Stimulated activated CD4-positive, alpha-beta T cell treated with anti-CD3 and anti-CD28 coated beads, Interleukin-2, amount 100 ng/mL, for 4 hours (primary cell): ENCODE data around the gene SEMA4D.

Experiments used
- DNase-seq: peaks from one replicate; pipeline ENCODE4 v3.0.0-alpha.2; 2020; ENCODE audit warnings: low read depth

Gene SEMA4D

DNA sequence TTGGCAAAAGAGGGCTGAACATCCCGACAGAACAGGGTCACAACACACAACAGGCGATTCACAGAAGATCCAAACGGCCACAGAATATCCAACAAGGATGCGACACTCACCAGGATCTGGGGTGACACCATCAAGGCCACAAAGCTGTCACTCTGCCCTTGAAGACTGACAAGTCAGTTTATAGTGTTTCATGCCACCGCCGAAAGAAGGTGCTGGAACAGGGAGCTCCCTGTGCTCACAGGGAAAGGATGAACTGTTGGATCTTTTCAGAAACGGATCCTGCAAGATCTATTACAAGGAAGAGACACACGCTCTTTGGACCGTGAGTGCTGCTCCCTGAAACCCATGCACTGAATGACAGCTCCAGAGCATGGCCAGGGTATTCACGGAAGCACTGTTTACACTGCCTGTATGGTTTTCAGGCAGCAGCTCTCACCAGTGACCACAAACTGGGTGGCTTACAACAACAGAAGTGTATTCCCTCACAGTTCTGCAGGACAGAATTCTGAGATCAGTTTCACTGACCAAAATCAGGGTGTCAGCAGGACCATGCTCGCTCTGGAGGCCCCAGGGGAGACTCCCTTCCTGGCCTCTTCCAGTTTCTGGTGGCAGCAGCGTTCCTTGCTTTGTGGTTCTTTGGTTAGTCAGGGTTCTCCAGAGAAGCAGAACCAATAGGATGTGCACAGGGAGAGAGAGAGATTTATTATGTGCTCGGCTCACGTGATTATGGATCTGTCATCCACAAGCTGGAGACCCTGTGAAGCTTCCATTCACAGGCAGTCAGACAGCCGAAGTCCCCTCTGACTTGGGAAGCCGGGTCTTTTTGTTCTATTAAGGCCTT, 52.8 kb downstream of the SEMA4D start:
- DNase-seq = no peak

DNA sequence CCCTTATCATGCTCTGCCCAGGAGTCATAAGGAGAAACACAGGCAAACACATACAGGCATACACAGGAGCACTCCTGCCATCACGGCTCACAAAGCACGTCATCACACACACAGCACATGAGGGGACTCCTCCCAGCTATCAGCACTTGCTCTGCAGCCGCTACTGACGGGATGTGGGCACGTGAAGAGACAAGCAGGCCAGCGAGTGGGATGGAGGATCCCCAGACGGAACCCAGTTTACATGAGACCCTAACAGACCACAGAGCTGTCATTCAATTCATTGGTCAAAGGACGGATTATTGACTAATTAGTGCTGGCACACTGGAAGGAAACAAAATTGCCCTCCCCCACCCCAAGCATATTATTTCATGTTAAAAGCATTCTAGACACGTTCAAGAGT, 53.6 kb downstream of the SEMA4D start:
- no peak for DNase-seq

GRCh38 chr9:89442981-89443814, 54.7 kb downstream of the SEMA4D start:
- no peak for DNase-seq

DNA sequence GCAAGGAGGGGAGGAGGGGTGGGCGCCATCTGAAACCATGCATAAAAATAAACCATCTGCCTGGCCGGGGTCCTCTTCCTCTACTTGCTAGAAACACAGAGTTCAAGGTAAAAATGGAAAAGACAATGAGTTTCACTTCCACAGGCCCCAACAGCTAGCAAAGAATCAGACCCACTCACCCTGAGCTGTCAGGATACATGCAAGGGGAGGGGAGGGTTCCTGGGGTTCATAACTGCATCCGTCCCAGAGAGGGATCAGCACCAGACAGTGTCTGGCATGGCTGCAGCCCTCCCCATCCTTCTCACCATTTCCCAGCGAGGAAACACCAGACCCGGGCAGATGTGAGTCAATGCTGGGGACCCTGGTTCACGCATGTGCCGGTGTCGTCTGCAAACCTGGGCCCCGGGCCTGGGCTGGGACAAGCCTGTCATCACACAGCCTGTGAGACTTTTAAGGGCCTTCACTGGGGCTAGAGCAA, 55.4 kb downstream of the SEMA4D start:
- no peak for DNase-seq

- no peak for DNase-seq
Measured at GRCh38 chr9:89441986-89442385, 55.9 kb downstream of the SEMA4D start.

DNA sequence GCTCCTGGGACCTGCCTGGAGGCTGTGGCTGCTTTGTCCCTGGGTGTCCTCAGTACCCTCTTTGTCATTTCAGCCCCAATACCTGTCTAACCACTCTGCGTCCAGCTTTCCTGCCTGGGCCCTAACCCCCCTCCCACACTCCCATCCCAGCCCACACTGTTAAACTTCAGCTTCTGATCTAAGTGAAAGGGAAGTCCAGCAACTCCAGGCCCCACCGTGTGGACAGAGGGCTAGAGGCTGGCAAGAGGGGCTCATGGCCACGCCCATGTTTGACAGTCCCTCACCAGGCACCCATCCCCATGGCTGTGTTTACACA, 56.3 kb downstream of the SEMA4D start:
- DNase-seq = no peak

DNA sequence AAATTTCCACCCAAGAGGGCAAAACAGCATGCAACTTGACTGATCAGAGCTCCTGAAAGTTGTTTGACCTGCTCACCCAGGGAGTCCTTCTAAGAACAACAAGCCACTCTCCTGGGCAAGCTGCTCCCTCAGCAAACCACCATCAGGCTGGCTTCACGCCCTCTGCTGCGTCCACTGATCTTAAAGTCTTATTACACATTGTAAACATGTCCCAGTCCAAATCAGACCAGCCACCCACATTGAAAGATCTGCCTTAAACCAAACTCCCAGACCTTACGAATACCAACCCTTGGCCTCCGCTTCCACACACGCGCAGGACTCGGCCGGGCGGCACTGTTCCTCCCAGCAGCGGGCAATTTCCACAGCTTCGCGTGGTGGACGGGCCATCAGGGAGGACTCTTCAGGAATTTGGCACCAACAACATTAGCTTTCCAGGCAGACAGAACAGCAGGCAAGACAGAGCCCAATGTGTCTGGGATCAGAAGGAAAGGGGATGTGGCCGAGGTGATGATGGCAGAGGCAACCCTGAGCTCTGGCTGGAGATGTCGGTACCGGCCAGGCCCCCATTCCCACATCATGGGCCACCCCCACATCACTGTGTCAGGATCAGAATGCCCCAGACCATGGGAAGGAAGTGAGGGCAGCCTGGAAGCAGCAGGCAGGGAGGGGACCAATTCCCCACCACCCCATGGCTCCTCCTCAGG, 56.8 kb downstream of the SEMA4D start:
- DNase-seq = no peak

GRCh38 chr9:89440548-89440947, 57.4 kb downstream of the SEMA4D start:
- DNase-seq = no peak

GRCh38 chr9:89440046-89440445, 57.9 kb downstream of the SEMA4D start:
- DNase-seq = no peak

GRCh38 chr9:89439571-89439970, 58.3 kb downstream of the SEMA4D start:
- DNase-seq = no peak

- no peak for DNase-seq
Measured at GRCh38 chr9:89438194-89438593, 59.7 kb downstream of the SEMA4D start.

- no peak for DNase-seq
Measured at GRCh38 chr9:89437772-89438171, 60.1 kb downstream of the SEMA4D start.

- DNase-seq = no peak
Measured at GRCh38 chr9:89436963-89437625, 60.8 kb downstream of the SEMA4D start.

DNA sequence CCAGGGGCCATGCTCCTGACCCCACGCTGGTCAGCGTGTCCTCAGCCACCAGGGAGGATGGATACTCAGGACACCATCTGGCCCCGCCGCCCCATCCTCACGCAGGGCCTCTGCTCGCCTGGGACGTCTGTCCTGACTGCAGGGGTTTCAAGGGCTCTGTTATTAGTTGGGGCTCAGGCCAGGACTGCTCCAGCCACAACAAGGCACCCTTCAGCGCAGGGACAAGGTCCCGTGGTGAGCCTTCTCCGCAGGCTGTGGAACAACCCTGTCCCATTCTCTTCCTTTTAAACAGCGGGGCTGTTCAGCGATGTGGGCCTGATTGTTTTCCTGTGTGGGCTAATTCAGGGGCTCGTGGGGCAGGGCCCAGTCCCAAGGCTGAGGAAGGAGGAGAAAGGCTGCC, 61.6 kb downstream of the SEMA4D start:
- no peak for DNase-seq

GRCh38 chr9:89435071-89435823, 62.7 kb downstream of the SEMA4D start:
- DNase-seq = no peak

DNA sequence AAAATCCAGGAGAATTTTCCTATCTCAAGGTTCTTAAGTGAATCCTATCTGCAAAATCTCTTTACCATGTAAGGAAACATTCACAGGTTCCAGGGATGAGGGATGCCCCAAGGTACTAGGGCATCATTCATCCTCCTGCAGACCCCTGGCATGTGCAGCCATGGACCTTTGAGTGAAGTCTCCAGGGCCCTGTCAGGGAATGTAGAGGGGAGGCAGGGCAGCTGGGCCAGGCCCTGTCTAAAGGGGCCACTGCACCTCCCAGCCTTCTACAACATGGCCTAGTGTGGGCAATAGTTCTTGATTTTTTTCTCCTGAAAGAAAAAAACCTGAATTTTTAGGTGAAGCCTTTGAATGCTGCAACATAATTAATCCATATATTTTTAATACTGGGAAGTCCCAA, 63.3 kb downstream of the SEMA4D start:
- DNase-seq = no peak

DNA sequence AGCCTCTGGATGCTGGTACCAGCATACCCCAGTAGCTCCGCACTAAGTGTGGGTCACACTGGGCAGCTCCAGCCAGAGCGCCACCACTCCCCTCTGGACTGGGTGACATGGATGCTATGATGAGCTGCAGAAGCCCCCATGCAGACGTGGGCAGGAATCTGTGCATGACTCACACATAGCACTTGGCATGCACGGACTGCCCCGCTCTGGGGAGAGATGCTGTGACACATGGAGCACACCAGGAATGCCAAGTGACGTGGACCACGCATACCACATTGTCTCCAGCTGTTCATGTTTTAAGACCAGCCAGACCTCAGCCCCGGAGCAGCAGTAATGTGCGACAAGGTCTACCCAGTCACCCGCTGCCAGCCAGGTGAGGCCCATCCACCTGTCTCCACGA, 64.1 kb downstream of the SEMA4D start:
- DNase-seq = no peak

DNA sequence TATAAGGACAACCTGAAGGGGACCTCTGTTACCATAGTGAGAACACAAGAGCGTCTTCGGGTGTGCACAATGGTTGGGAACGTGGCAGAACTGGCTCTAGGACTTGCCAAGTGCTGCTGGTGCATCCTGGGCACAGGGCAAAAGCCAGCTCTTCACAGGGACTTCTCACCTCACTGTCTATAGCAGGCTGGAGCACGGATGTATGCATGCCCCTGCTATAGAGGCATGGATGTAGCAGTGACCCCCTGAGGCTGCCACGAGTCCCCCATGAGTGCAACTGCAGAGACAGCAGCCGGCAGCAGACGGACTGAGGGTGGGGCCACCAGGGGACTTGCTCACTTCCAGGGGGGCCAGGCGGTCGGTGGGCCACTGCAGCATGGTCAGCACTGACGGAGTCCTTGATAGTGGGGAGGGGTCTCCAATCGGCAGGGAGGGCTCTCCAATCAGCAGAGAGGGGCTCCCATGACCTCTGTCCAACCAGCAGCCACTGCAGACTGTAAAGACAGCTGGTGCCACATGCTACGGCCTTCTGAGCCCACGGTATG, 64.9 kb downstream of the SEMA4D start:
- no peak for DNase-seq

DNA sequence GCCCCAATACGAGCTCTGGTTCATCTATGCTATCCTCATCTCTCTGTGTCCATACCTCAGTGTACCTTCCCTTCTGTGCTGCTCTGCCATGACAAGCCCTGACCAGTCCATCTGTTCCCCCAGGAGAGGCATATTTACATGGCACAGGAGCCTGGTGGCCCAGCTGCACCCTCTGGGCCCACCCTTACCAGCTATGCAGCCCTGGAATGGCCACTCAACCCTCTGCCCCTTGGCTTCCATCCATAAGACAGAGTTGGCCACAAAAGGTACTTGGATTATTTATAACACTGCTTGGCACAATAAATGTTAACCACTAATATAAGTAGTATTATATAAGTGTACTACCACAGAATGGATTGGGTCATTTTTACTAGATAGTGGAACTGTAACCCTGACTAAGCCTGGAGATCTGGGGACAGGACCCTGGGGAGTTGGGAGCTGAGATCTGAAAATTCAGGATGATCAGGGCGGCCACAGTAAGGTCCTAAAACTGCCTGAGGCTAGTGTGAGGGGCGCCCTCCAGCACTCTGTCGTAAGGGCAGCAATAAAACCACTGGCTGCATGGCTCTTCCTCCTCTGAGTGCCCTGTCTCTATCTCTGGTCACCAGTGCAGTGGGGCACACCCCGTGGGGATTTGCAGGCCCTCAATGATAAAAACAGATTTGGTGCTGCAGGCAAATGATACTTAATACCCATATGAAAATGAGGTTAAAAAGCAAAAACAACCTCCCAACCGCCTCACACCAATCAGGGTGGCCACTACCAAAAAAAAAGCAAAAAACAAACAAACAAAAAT, 65.8 kb downstream of the SEMA4D start:
- DNase-seq = no peak

GRCh38 chr9:89430995-89431394, 66.9 kb downstream of the SEMA4D start:
- no peak for DNase-seq
